ENCODE results near the gene PPM1B. TPM values are rescaled to one million over a fixed set of nuclear protein-coding genes. Genes with fewer than 3 reads are reported as not detected.

The PPM1B gene
- total RNA-seq, 2 donors from 2014 or later = 50.8 to 77.9 TPM

DNA sequence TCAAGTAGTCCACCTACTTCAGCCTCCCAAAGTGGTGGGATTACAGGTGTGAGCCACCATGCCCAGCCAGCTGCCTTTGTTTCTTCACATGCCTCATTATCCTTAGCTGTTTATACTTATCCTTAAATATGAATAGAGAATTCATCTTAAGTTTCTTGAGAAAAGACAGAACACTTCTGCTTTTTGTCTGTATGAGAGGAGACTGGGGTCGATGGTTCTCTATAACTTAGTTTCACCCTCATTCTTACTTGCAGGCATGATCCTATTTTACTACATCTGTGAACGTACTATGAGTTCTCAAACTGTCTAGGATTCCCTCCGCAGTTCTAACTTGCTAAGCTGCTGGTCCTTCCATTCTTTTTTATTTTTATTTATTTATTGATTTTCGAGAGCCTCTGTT lies 20.4 kb downstream of the PPM1B start:
- Histone ChIP-seq H3K36me3 (no peaks in the 10 kb centered on the region), H3K9me3 (no peaks in the 10 kb centered on the region), H3K4me3 (no peak overlapping the region), H3K4me1 (no peaks in the 10 kb centered on the region), H3K27me3 (no peaks in the 10 kb centered on the region), H3K9ac (ENCODE audit: low read depth in 2 of 2, low read length in 2 of 2) (no peak overlapping the region), H3K27ac (no peak overlapping the region)
- intact Hi-C loops (cut with DNase I) = no loop called here
- no peak for DNase-seq
- TF ChIP-seq, protein P1, sequence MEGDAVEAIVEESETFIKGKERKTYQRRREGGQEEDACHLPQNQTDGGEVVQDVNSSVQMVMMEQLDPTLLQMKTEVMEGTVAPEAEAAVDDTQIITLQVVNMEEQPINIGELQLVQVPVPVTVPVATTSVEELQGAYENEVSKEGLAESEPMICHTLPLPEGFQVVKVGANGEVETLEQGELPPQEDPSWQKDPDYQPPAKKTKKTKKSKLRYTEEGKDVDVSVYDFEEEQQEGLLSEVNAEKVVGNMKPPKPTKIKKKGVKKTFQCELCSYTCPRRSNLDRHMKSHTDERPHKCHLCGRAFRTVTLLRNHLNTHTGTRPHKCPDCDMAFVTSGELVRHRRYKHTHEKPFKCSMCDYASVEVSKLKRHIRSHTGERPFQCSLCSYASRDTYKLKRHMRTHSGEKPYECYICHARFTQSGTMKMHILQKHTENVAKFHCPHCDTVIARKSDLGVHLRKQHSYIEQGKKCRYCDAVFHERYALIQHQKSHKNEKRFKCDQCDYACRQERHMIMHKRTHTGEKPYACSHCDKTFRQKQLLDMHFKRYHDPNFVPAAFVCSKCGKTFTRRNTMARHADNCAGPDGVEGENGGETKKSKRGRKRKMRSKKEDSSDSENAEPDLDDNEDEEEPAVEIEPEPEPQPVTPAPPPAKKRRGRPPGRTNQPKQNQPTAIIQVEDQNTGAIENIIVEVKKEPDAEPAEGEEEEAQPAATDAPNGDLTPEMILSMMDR (IDR thresholded peaks at IDR 0.05) = no peak

DNA sequence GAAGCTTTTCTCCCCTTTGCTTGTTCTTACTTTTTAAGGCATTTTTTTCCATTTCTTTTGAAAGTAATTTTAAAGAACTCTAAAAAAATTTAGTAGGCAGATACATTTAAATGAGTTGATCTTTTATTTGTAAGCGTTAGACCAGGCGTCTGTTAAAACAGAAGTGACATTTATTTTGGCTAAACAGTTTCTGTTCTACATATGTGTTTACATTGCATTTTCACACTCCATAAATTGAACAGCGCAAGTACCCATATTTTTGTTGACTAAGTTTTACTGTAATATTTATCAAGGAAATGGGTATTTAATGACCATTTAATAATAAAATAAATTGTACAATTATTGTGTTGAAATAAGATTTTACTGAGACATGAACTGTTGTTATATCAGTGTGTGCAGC lies 21.9 kb downstream of the PPM1B start:
- TF ChIP-seq, protein P1 (IDR thresholded peaks at IDR 0.05) = no peak
- H3K4me1 ChIP-seq = no peaks in the 10 kb centered on the region
- H3K27me3 ChIP-seq = no peaks in the 10 kb centered on the region

DNA sequence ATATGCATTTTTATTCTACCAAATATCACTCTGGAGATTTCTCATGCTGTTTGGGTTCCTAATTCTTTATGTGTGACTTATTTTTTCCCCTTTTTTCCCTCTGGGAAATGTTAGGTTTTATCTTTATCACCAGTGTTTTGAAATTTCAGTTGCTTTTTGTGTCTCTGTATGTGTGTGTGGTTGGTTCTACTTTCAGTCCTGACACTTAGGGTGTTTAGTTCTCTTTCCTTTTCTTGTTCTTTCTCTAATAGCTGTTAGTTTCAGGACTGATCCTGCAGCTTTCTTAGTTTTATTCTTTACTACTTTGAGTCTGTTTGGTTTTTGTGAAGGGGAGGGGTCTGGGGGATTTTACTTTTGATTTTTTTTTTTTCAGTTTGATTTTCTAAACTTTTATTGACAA lies 23.1 kb downstream of the PPM1B start:
- H3K9me3 ChIP-seq = no peaks in the 10 kb centered on the region
- no peak overlapping the region for H3K27ac ChIP-seq
- no peaks in the 10 kb centered on the region for H3K36me3 ChIP-seq
- no peaks in the 10 kb centered on the region for H3K4me1 ChIP-seq
- TF ChIP-seq, protein P1 (IDR thresholded peaks at IDR 0.05) = no peak
- H3K4me3 ChIP-seq = no peak overlapping the region
- intact Hi-C loops (cut with DNase I) = no loop called here
- no peak for DNase-seq
- H3K9ac ChIP-seq (ENCODE audit: low read depth in 2 of 2, low read length in 2 of 2) = no peak overlapping the region
- H3K27me3 ChIP-seq = no peaks in the 10 kb centered on the region

More for the DNA sequence above, 21.9 kb downstream of the PPM1B start:
- DNase-seq = no peak
- no peak overlapping the region for H3K9ac ChIP-seq (ENCODE audit: low read depth in 2 of 2, low read length in 2 of 2)
- H3K4me3 ChIP-seq = no peak overlapping the region
- H3K9me3 ChIP-seq = no peaks in the 10 kb centered on the region
- no peak overlapping the region for H3K27ac ChIP-seq
- intact Hi-C loops (cut with DNase I) = no loop called here
- H3K36me3 ChIP-seq = no peaks in the 10 kb centered on the region

DNA sequence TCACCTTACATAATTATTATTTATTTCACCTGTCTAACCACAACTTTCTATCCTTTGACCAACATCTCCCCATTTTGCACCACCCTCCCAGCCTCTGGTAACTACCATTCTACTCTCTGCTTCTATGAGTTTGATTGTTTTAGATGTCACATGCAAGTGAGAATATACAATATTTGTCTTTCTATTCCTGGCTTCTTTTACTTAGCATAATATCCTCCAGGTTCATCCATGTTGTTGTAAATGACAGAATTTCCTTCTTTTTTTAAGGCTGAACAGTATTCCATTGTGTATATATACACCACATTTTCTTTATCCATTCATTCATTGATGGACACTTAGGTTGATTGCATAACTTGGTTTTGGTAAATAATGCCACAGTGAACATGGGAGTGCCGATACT lies 24.0 kb downstream of the PPM1B start:
- H3K9me3 ChIP-seq = no peaks in the 10 kb centered on the region
- H3K27ac ChIP-seq = no peak overlapping the region
- no peak overlapping the region for H3K9ac ChIP-seq (ENCODE audit: low read depth in 2 of 2, low read length in 2 of 2)
- H3K36me3 ChIP-seq = no peaks in the 10 kb centered on the region
- no peak for DNase-seq
- H3K4me1 ChIP-seq = no peaks in the 10 kb centered on the region
- no peaks in the 10 kb centered on the region for H3K27me3 ChIP-seq
- TF ChIP-seq, protein P1 (IDR thresholded peaks at IDR 0.05) = no peak
- intact Hi-C loops (cut with DNase I) = no loop called here
- no peak overlapping the region for H3K4me3 ChIP-seq

DNA sequence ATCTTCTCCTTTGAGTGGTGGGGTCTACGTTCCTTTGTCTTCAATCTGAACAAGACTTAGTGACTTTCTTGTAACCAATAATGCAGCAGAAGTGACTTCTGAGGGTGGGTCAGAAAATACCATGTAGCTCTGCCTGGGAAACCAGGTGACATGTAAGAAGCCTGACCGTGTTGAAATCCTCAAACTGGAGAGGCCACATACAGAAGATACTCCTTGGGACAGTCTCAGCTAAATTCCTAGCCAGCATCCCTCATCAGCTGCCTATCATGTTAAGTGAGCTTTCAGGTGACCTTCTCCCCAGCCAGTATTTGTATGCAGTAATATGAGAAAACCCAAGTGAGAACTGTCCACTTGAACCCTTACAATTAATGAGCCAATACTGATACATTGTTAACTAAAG lies 27.0 kb downstream of the PPM1B start:
- DNase-seq = no peak
- no peaks in the 10 kb centered on the region for H3K4me1 ChIP-seq

More for the DNA sequence above, 27.0 kb downstream of the PPM1B start:
- intact Hi-C loops (cut with DNase I) = no loop called here
- H3K9me3 ChIP-seq = no peaks in the 10 kb centered on the region
- H3K27ac ChIP-seq = no peak overlapping the region
- no peaks in the 10 kb centered on the region for H3K36me3 ChIP-seq
- no peak overlapping the region for H3K4me3 ChIP-seq
- TF ChIP-seq, protein P1 (IDR thresholded peaks at IDR 0.05) = no peak
- H3K27me3 ChIP-seq = no peaks in the 10 kb centered on the region
- no peak overlapping the region for H3K9ac ChIP-seq (ENCODE audit: low read depth in 2 of 2, low read length in 2 of 2)
